A673 (cell line): ENCODE data around the gene ADGRD1. TPM values are rescaled to one million over a fixed set of nuclear protein-coding genes. Genes with fewer than 3 reads are reported as not detected.
"Not testable (repeated sequence)": the region's sequence is repeated elsewhere in the genome, so short reads cannot be mapped to it uniquely, and the experiment has no call there.

Experiments
- BruUV-seq: library from RNA; stranded (reverse); fragments of 400-500 nt; replicated peaks from 2 replicates; lab custom pipeline; 2021; lab: Mats Ljungman, UMichigan
- CTCF ChIA-PET: fragments of 300-600 bp; sonication (Branson Sonifier 250); formaldehyde crosslinking; loops from one replicate; lab custom pipeline; 2022; ENCODE audit warnings: antibody characterized with exemption; lab: Charles Lee
- POLR2A ChIA-PET: fragments of 300-600 bp; sonication (Branson Sonifier 250); formaldehyde crosslinking; loops from one replicate; lab custom pipeline; 2022; ENCODE audit warnings: antibody characterized with exemption; ENCODE audit not compliant: low non-redundant PET; lab: Charles Lee
- DNase-seq: peaks from one replicate; pipeline ENCODE4 v3.0.0-alpha.2; 2015; ENCODE audit warnings: low spot score
- H3K27ac ChIP-seq: fragments of 200-600 bp; sonication (generic); 2 replicates; pipeline ENCODE4 v1.5.1; 2016; ENCODE audit warnings: mixed run types, low read depth, mild to moderate bottlenecking, mixed read lengths, antibody characterized with exemption, low read length; ENCODE audit not compliant: poor library complexity, severe bottlenecking
- H3K27me3 ChIP-seq: fragments of 200-600 bp; sonication (generic); replicated peaks from 2 replicates; pipeline ENCODE4 v1.6.1; 2017; ENCODE audit warnings: mixed run types, low read depth, mild to moderate bottlenecking, mixed read lengths, antibody characterized with exemption, low read length; ENCODE audit not compliant: insufficient read depth, poor library complexity
- H3K36me3 ChIP-seq: fragments of 200-600 bp; sonication (generic); 2 replicates; pipeline ENCODE4 v1.6.1; 2016; ENCODE audit warnings: mixed run types, mild to moderate bottlenecking, mixed read lengths, antibody characterized with exemption, low read length; ENCODE audit not compliant: insufficient read depth, poor library complexity, severe bottlenecking
- H3K4me1 ChIP-seq: fragments of 200-600 bp; sonication (generic); 2 replicates; pipeline ENCODE4 v1.6.1; 2017; ENCODE audit warnings: mixed run types, mild to moderate bottlenecking, mixed read lengths, antibody characterized with exemption, low read length; ENCODE audit not compliant: insufficient read depth, poor library complexity, severe bottlenecking
- H3K4me3 ChIP-seq: fragments of 200-600 bp; sonication (generic); 2 replicates; pipeline ENCODE4 v1.5.1; 2016; ENCODE audit warnings: low read depth, mixed run types, mild to moderate bottlenecking, mixed read lengths, low read length; ENCODE audit not compliant: poor library complexity, severe bottlenecking
- H3K9me3 ChIP-seq: fragments of 200-600 bp; sonication (generic); 2 replicates; pipeline ENCODE4 v1.6.1; 2016; ENCODE audit warnings: mixed run types, low read depth, mild to moderate bottlenecking, mixed read lengths, antibody characterized with exemption, low read length; ENCODE audit not compliant: poor library complexity, severe bottlenecking
- CTCF ChIP-seq: fragments of 300-800, 200-600 bp; sonication (generic); conservative IDR thresholded peaks from 2 replicates; pipeline ENCODE4 v1.5.1; 2017; ENCODE audit warnings: low read depth, mild to moderate bottlenecking, antibody characterized with exemption, low read length, moderate library complexity, mixed read lengths
- EZH2 ChIP-seq: fragments of 200-600 bp; sonication (generic); IDR thresholded peaks from 2 replicates; pipeline ENCODE4 v1.6.1; 2017; ENCODE audit warnings: borderline replicate concordance, low read depth, mild to moderate bottlenecking, mixed read lengths, antibody characterized with exemption, low read length; ENCODE audit not compliant: poor library complexity, severe bottlenecking
- intact Hi-C: fragments of 100-400 bp; cut with micrococcal nuclease; formaldehyde crosslinking; loops from one replicate; pipeline ENCODE4 v1.10.0; 2022; ENCODE audit not compliant: unreplicated experiment
- total RNA-seq: library from RNA; stranded (reverse); gene quantifications from 2 replicates; pipeline ENCODE4 v1.2.3, GENCODE V29; 2021

The ADGRD1 gene
- total RNA-seq, 1 experiment from 2014 or later, result not detected

- Histone ChIP-seq H3K4me1 (no peaks in the 10 kb centered on the region), H3K36me3 (no peaks in the 10 kb centered on the region), H3K4me3 (no peak overlapping the region), H3K9me3 (peaks cover 6% of the 10 kb centered on the region), H3K27ac (no peak overlapping the region), H3K27me3 (peaks cover 12% of the 10 kb centered on the region)
- intact Hi-C loops, result no loop called here
- TF ChIP-seq CTCF (no peak), EZH2 (no peak)
- BruUV-seq, result no TSS peak
- DNase-seq, result no peak
- ChIA-PET CTCF (no interaction called here), POLR2A (no interaction called here)
Observed at GRCh38 chr12:130936561-130936960, 17.1 kb upstream of the ADGRD1 start.

- intact Hi-C loops, result no loop called here
- Histone ChIP-seq H3K9me3 (peaks cover 6% of the 10 kb centered on the region), H3K27me3 (peaks cover 12% of the 10 kb centered on the region), H3K36me3 (no peaks in the 10 kb centered on the region), H3K27ac (no peak overlapping the region), H3K4me1 (no peaks in the 10 kb centered on the region), H3K4me3 (no peak overlapping the region)
- CTCF ChIA-PET, result no interaction called here
- DNase-seq, result no peak
- no TSS peak for BruUV-seq
- POLR2A ChIA-PET, result no interaction called here
- TF ChIP-seq EZH2, result no peak
- no peak for TF ChIP-seq CTCF
Observed at GRCh38 chr12:130937063-130937462, 16.6 kb upstream of the ADGRD1 start.

- CTCF ChIA-PET, BruUV-seq, DNase-seq, H3K36me3 ChIP-seq, H3K4me1 ChIP-seq, H3K4me3 ChIP-seq, intact Hi-C loops, H3K27ac ChIP-seq, POLR2A ChIA-PET, H3K27me3 ChIP-seq, H3K9me3 ChIP-seq: not testable (repeated sequence)
Observed at GRCh38 chr12:130937546-130937945, 16.2 kb upstream of the ADGRD1 start.

GRCh38 chr12:130938186-130938585 is 15.5 kb upstream of the ADGRD1 start:
- no peak overlapping the region for H3K27ac ChIP-seq
- no peaks in the 10 kb centered on the region for H3K4me1 ChIP-seq
- H3K9me3 ChIP-seq, result peaks cover 6% of the 10 kb centered on the region
- H3K4me3 ChIP-seq, result no peak overlapping the region
- ChIA-PET CTCF (no interaction called here), POLR2A (no interaction called here)
- BruUV-seq, result no TSS peak
- TF ChIP-seq EZH2 (no peak), CTCF (no peak)
- H3K27me3 ChIP-seq, result peaks cover 2% of the 10 kb centered on the region
- intact Hi-C loops, result no loop called here
- DNase-seq, result no peak
- H3K36me3 ChIP-seq, result no peaks in the 10 kb centered on the region
